GM06990 (cell line): Measurements from ENCODE around the gene CYB561.

Source experiments
- DNase-seq: peaks from one replicate; pipeline ENCODE4 v3.0.0-alpha.2; 2011; ENCODE audit not compliant: insufficient read length; ENCODE audit errors: extremely low read depth
- H3K27me3 ChIP-seq: replicated peaks from 2 replicates; pipeline ENCODE4 v1.6.0; 2011; ENCODE audit warnings: low read length; ENCODE audit not compliant: control insufficient read depth, insufficient read depth
- H3K36me3 ChIP-seq: 2 replicates; pipeline ENCODE4 v1.5.1; 2011; ENCODE audit warnings: low read length; ENCODE audit not compliant: control insufficient read depth, insufficient read depth
- H3K4me3 ChIP-seq: replicated peaks from 2 replicates; pipeline ENCODE4 v1.5.1; 2011; ENCODE audit warnings: low read depth, mild to moderate bottlenecking, control low read depth, low read length
- CTCF ChIP-seq: IDR thresholded peaks from 2 replicates; pipeline ENCODE4 v1.5.1; 2011; ENCODE audit warnings: low read length, control low read depth, mild to moderate bottlenecking, inconsistent platforms; ENCODE audit not compliant: insufficient read depth, poor library complexity, severe bottlenecking

Gene CYB561

GRCh38 chr17:63488851-63489250 is 42.7 kb upstream of the CYB561 start:
- no peaks in the 10 kb centered on the region for H3K36me3 ChIP-seq
- H3K4me3 ChIP-seq, result no peak overlapping the region
- DNase-seq, result no peak
- no peaks in the 10 kb centered on the region; the same call in 1 of the 2 replicates for H3K27me3 ChIP-seq
- no peak for TF ChIP-seq CTCF

- H3K4me3 ChIP-seq, result no peak overlapping the region
- no peaks in the 10 kb centered on the region; the same call in 1 of the 2 replicates for H3K27me3 ChIP-seq
- no peaks in the 10 kb centered on the region for H3K36me3 ChIP-seq
- DNase-seq, result no peak
- no peak for TF ChIP-seq CTCF
Measured at GRCh38 chr17:63487014-63487339, 40.9 kb upstream of the CYB561 start.

GRCh38 chr17:63486317-63487013 is 40.4 kb upstream of the CYB561 start:
- DNase-seq, result no peak
- no peaks in the 10 kb centered on the region for H3K36me3 ChIP-seq
- TF ChIP-seq CTCF, result no peak
- H3K27me3 ChIP-seq, result no peaks in the 10 kb centered on the region; the same call in 1 of the 2 replicates
- H3K4me3 ChIP-seq, result no peak overlapping the region

GRCh38 chr17:63483655-63484575 is 37.8 kb upstream of the CYB561 start:
- Histone ChIP-seq H3K27me3 (no peaks in the 10 kb centered on the region; the same call in 1 of the 2 replicates), H3K4me3 (no peak overlapping the region), H3K36me3 (no peaks in the 10 kb centered on the region)
- DNase-seq, result no peak
- TF ChIP-seq CTCF, result no peak

GRCh38 chr17:63483038-63483437 is 36.9 kb upstream of the CYB561 start:
- no peak for DNase-seq
- TF ChIP-seq CTCF, result no peak
- H3K27me3 ChIP-seq, result peaks cover 1% of the 10 kb centered on the region
- no peaks in the 10 kb centered on the region for H3K36me3 ChIP-seq
- H3K4me3 ChIP-seq, result no peak overlapping the region
